ENCODE results near the gene CEP83.

CEP83 gene

GRCh38 chr12:94498698-94499097, 39.0 kb upstream of the CEP83 start:
- no peaks in the 10 kb centered on the region for H4K20me1 ChIP-seq (ENCODE audit: low read depth, low read length)
- peaks cover 13% of the 10 kb centered on the region; the same call in 1 of the 2 replicates for H3K9me3 ChIP-seq (ENCODE audit: insufficient read depth, low read length)
- H3K9ac ChIP-seq (ENCODE audit: low read length) = no peak overlapping the region
- H3K4me3 ChIP-seq (ENCODE audit: insufficient read depth, low read length, poor library complexity, severe bottlenecking) = no peak overlapping the region
- no peaks in the 10 kb centered on the region for H3K9me2 ChIP-seq (replicated peaks; ENCODE audit: insufficient read depth, low read length)
- no peaks in the 10 kb centered on the region for H3K79me2 ChIP-seq (ENCODE audit: insufficient read depth, low read length)
- H3F3A ChIP-seq (ENCODE audit: insufficient read depth) = no peaks in the 10 kb centered on the region
- no peak overlapping the region for H3K27ac ChIP-seq (ENCODE audit: low read depth, low read length)
- no peaks in the 10 kb centered on the region for H3K36me3 ChIP-seq (ENCODE audit: low read length)
- no peak overlapping the region for H3K4me2 ChIP-seq (ENCODE audit: low read depth, low read length, poor library complexity, severe bottlenecking)
- H3K27me3 ChIP-seq (ENCODE audit: low read length) = no peaks in the 10 kb centered on the region
- TF ChIP-seq, protein P1, sequence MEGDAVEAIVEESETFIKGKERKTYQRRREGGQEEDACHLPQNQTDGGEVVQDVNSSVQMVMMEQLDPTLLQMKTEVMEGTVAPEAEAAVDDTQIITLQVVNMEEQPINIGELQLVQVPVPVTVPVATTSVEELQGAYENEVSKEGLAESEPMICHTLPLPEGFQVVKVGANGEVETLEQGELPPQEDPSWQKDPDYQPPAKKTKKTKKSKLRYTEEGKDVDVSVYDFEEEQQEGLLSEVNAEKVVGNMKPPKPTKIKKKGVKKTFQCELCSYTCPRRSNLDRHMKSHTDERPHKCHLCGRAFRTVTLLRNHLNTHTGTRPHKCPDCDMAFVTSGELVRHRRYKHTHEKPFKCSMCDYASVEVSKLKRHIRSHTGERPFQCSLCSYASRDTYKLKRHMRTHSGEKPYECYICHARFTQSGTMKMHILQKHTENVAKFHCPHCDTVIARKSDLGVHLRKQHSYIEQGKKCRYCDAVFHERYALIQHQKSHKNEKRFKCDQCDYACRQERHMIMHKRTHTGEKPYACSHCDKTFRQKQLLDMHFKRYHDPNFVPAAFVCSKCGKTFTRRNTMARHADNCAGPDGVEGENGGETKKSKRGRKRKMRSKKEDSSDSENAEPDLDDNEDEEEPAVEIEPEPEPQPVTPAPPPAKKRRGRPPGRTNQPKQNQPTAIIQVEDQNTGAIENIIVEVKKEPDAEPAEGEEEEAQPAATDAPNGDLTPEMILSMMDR (IDR thresholded peaks at IDR 0.05; ENCODE audit: insufficient read depth, low read length, poor library complexity, severe bottlenecking) = no peak
- no peak for TF ChIP-seq EZH2phosphoT487 (conservative IDR thresholded peaks at IDR 0.05; ENCODE audit: low read length)
- H2AFZ ChIP-seq (ENCODE audit: low read depth, low read length, severe bottlenecking) = no peak overlapping the region

- Histone ChIP-seq H3K9me3 (ENCODE audit: insufficient read depth, low read length) (peaks cover 13% of the 10 kb centered on the region; the same call in 1 of the 2 replicates), H3F3A (ENCODE audit: insufficient read depth) (no peaks in the 10 kb centered on the region), H3K9ac (ENCODE audit: low read length) (no peak overlapping the region), H4K20me1 (ENCODE audit: low read depth, low read length) (no peaks in the 10 kb centered on the region), H3K36me3 (ENCODE audit: low read length) (no peaks in the 10 kb centered on the region), H3K27ac (ENCODE audit: low read depth, low read length) (no peak overlapping the region), H2AFZ (ENCODE audit: low read depth, low read length, severe bottlenecking) (no peak overlapping the region), H3K9me2 (replicated peaks; ENCODE audit: insufficient read depth, low read length) (no peaks in the 10 kb centered on the region), H3K79me2 (ENCODE audit: insufficient read depth, low read length) (no peaks in the 10 kb centered on the region), H3K27me3 (ENCODE audit: low read length) (no peaks in the 10 kb centered on the region), H3K4me2 (ENCODE audit: low read depth, low read length, poor library complexity, severe bottlenecking) (no peak overlapping the region), H3K4me3 (ENCODE audit: insufficient read depth, low read length, poor library complexity, severe bottlenecking) (no peak overlapping the region)
- TF ChIP-seq EZH2phosphoT487 (conservative IDR thresholded peaks at IDR 0.05; ENCODE audit: low read length) = no peak
- TF ChIP-seq, protein P1 (IDR thresholded peaks at IDR 0.05; ENCODE audit: insufficient read depth, low read length, poor library complexity, severe bottlenecking) = no peak
These were observed 38.4 kb upstream of the CEP83 start for GRCh38 chr12:94498073-94498472.

- Histone ChIP-seq H3F3A (ENCODE audit: insufficient read depth) (no peaks in the 10 kb centered on the region), H3K9ac (ENCODE audit: low read length) (no peak overlapping the region), H3K9me2 (replicated peaks; ENCODE audit: insufficient read depth, low read length) (no peaks in the 10 kb centered on the region), H3K79me2 (ENCODE audit: insufficient read depth, low read length) (no peaks in the 10 kb centered on the region), H2AFZ (ENCODE audit: low read depth, low read length, severe bottlenecking) (no peak overlapping the region), H3K4me3 (ENCODE audit: insufficient read depth, low read length, poor library complexity, severe bottlenecking) (no peak overlapping the region), H4K20me1 (ENCODE audit: low read depth, low read length) (no peaks in the 10 kb centered on the region), H3K36me3 (ENCODE audit: low read length) (no peaks in the 10 kb centered on the region), H3K9me3 (ENCODE audit: insufficient read depth, low read length) (peaks cover 13% of the 10 kb centered on the region; the same call in 1 of the 2 replicates), H3K4me2 (ENCODE audit: low read depth, low read length, poor library complexity, severe bottlenecking) (no peak overlapping the region), H3K27me3 (ENCODE audit: low read length) (no peaks in the 10 kb centered on the region), H3K27ac (ENCODE audit: low read depth, low read length) (no peak overlapping the region)
- no peak for TF ChIP-seq EZH2phosphoT487 (conservative IDR thresholded peaks at IDR 0.05; ENCODE audit: low read length)
- TF ChIP-seq, protein P1 (IDR thresholded peaks at IDR 0.05; ENCODE audit: insufficient read depth, low read length, poor library complexity, severe bottlenecking) = no peak
These were observed 35.9 kb upstream of the CEP83 start for GRCh38 chr12:94495445-94496115.
